HG02642 (cell line): ENCODE data around the gene PTPRN2.

ENCODE experiments used
- ATAC-seq: cut with Tn5 transposase; IDR thresholded peaks from one replicate; pipeline ENCODE4 v1.9.1; 2021; ENCODE audit warnings: mild to moderate bottlenecking; ENCODE audit not compliant: unreplicated experiment, poor library complexity

The PTPRN2 gene

GRCh38 chr7:157691586-157692459 is 895.8 kb downstream of the PTPRN2 start:
- no peak for ATAC-seq

GRCh38 chr7:157690833-157691585 is 896.6 kb downstream of the PTPRN2 start:
- ATAC-seq = no peak

GRCh38 chr7:157690058-157690832 is 897.4 kb downstream of the PTPRN2 start:
- no peak for ATAC-seq

- no peak for ATAC-seq
These were observed 898.2 kb downstream of the PTPRN2 start for GRCh38 chr7:157689269-157690057.

- ATAC-seq = no peak
These were observed 898.9 kb downstream of the PTPRN2 start for GRCh38 chr7:157688533-157689268.

- ATAC-seq = no peak
These were observed 899.6 kb downstream of the PTPRN2 start for GRCh38 chr7:157687845-157688532.

- no peak for ATAC-seq
These were observed 900.5 kb downstream of the PTPRN2 start for GRCh38 chr7:157687158-157687557.

GRCh38 chr7:157686285-157686894 is 901.2 kb downstream of the PTPRN2 start:
- ATAC-seq = no peak

GRCh38 chr7:157685430-157686284 is 902.0 kb downstream of the PTPRN2 start:
- ATAC-seq = no peak

- no peak for ATAC-seq
These were observed 902.7 kb downstream of the PTPRN2 start for GRCh38 chr7:157684909-157685429.

GRCh38 chr7:157684157-157684908 is 903.3 kb downstream of the PTPRN2 start:
- ATAC-seq = no peak

- no peak for ATAC-seq
These were observed 903.9 kb downstream of the PTPRN2 start for GRCh38 chr7:157683747-157684156.

- no peak for ATAC-seq
These were observed 904.5 kb downstream of the PTPRN2 start for GRCh38 chr7:157682946-157683746.

- no peak for ATAC-seq
These were observed 905.3 kb downstream of the PTPRN2 start for GRCh38 chr7:157682064-157682945.

GRCh38 chr7:157679607-157680006 is 908.0 kb downstream of the PTPRN2 start:
- ATAC-seq = no peak
